Stomach (tissue), 9 donors: ENCODE results near the gene WWOX. TPM values are rescaled to one million over a fixed set of nuclear protein-coding genes. Genes with fewer than 3 reads are reported as not detected.

Experiments
- DNase-seq, 2 donors: peaks; one replicate each; pipeline versions ENCODE4 v3.0.0 to v3.0.0-alpha.2; 2013 to 2019
- H3K27ac ChIP-seq, 5 donors: fragments of 200-600 bp in 4 of 5; sonication (generic) in 4 of 5; one replicate each; pipeline ENCODE4 v1.5.1; 2013 to 2019; ENCODE audit warnings: mild to moderate bottlenecking in 1 of 5, moderate library complexity in 1 of 5
- H3K27me3 ChIP-seq, 3 donors: fragments of 200-600 bp; sonication (generic); one replicate each; pipeline ENCODE4 v1.5.1; 2017 to 2019; ENCODE audit warnings: mixed run types in 1 of 3
- H3K36me3 ChIP-seq, 4 donors: fragments of 200-600 bp; sonication (generic); 1 replicate in 3 of 4; 2 replicates in 1 of 4; pipeline ENCODE4 v1.5.1; 2016 to 2019
- H3K4me1 ChIP-seq, 4 donors: fragments of 200-600 bp; sonication (generic); one replicate each; pipeline ENCODE4 v1.5.1; 2016 to 2019
- H3K4me3 ChIP-seq, 4 donors: fragments of 200-600 bp; sonication (generic) in 3 of 4; one replicate each; pipeline ENCODE4 v1.5.1; 2016 to 2019; ENCODE audit warnings: mild to moderate bottlenecking in 1 of 4
- H3K9me3 ChIP-seq, 4 donors: fragments of 200-600 bp; sonication (generic); one replicate each; pipeline ENCODE4 v1.5.1; 2016 to 2019
- CTCF ChIP-seq, 7 experiments: fragments of 450-650 bp in 4 of 7; fragments of 200-600 bp in 3 of 7; sonication (generic) in 3 of 7; IDR thresholded peaks; one replicate each; pipeline ENCODE4 v1.5.1; 2016 to 2019; ENCODE audit warnings: antibody characterized with exemption in 7 of 7, control low read depth in 2 of 7, mild to moderate bottlenecking in 1 of 7
- EP300 ChIP-seq: sonication (generic); formaldehyde crosslinking; IDR thresholded peaks from one replicate; pipeline ENCODE4 v1.6.1; 2017; ENCODE audit warnings: antibody characterized with exemption
- POLR2A ChIP-seq, 4 donors: fragments of 450-650 bp; IDR thresholded peaks; one replicate each; pipeline ENCODE4 v1.6.1; 2016; ENCODE audit warnings: antibody characterized with exemption in 4 of 4, control low read depth in 2 of 4, mild to moderate bottlenecking in 1 of 4, moderate library complexity in 1 of 4
- POLR2AphosphoS5 ChIP-seq, 3 donors: sonication (generic); formaldehyde crosslinking; IDR thresholded peaks; one replicate each; pipeline ENCODE4 v1.6.1; 2016; ENCODE audit warnings: antibody characterized with exemption in 3 of 3
- WGBS, 5 donors: extraction: QIAGEN DNeasy Blood & Tissue Kit in 3 of 5; methylation state at CpG; one replicate each; pipeline versions ENCODE4 v1.1.5 to v1.1.7; 2013 to 2018; 5-methylcytosine and 5-hydroxymethylcytosine counted together
- intact Hi-C: fragments of 100-400 bp; cut with DNase I; formaldehyde crosslinking; loops from one replicate; pipeline ENCODE4 v1.15.1; 2023; ENCODE audit warnings: low total_unique reads
- polyA plus RNA-seq, 3 donors: library from polyadenylated mRNA; stranded (reverse); fragments of 200-250 nt; gene quantifications; one replicate each; pipeline ENCODE4 v1.2.3, GENCODE V29; 2013
- total RNA-seq, 5 donors: library from RNA; depleted of rRNA; stranded (reverse); fragments of >200 nt; gene quantifications; one replicate each; pipeline versions ENCODE4 v1.1.0 to v1.2.3, GENCODE V29; 2014 to 2016
- donor health status: healthy with polysubstance abuse.
- donor health status: Bipolar disorder and iron deficiency.
- donor health status: healthy.

The WWOX gene
- total and polyA plus RNA-seq, 8 donors = 7.7 to 129 (median 48.7) TPM

- Histone ChIP-seq H3K27ac (no peak overlapping the region), H3K27me3 (no peaks in the 10 kb centered on the region), H3K4me1 (no peaks in the 10 kb centered on the region), H3K4me3 (no peak overlapping the region), H3K9me3 (peaks cover 0 to 19% (median 0%) of the 10 kb centered on the region in 4 donors), H3K36me3 (no peaks in the 10 kb centered on the region)
- DNase-seq = no peak
- 56 to 74% (median 67%) methylated on average over 2 of the region's 2 CpGs for WGBS, 5 donors
- intact Hi-C loops = no loop called here
- TF ChIP-seq EP300 (no peak), CTCF (IDR thresholded peaks at IDR 0.05) (no peak), POLR2AphosphoS5 (IDR thresholded peaks at IDR 0.05) (no peak), POLR2A (IDR thresholded peaks at IDR 0.05) (no peak)
Measured at GRCh38 chr16:78962457-78962929, 863.0 kb downstream of the WWOX start.

GRCh38 chr16:78967948-78968347 is 868.5 kb downstream of the WWOX start:
- Histone ChIP-seq H3K27ac (no peak overlapping the region), H3K9me3 (peaks cover 0 to 19% (median 0%) of the 10 kb centered on the region in 4 donors), H3K36me3 (no peaks in the 10 kb centered on the region), H3K27me3 (no peaks in the 10 kb centered on the region), H3K4me3 (no peak overlapping the region), H3K4me1 (peaks cover 0 to 11% (median 0%) of the 10 kb centered on the region in 4 donors)
- WGBS, 5 donors = 63 to 88% (median 83%) methylated on average over 17 to 20 of the region's 20 CpGs
- no peak for TF ChIP-seq EP300
- no peak for TF ChIP-seq CTCF (IDR thresholded peaks at IDR 0.05)
- TF ChIP-seq POLR2AphosphoS5 (IDR thresholded peaks at IDR 0.05) = no peak
- no peak for TF ChIP-seq POLR2A (IDR thresholded peaks at IDR 0.05)
- intact Hi-C loops = no loop called here
- DNase-seq = no peak

GRCh38 chr16:78969721-78970120 is 870.3 kb downstream of the WWOX start:
- H3K4me3 ChIP-seq = no peak overlapping the region
- 49 to 66% (median 54%) methylated on average over 3 of the region's 3 CpGs for WGBS, 5 donors
- TF ChIP-seq CTCF (IDR thresholded peaks at IDR 0.05) = no peak
- no peak for TF ChIP-seq POLR2A (IDR thresholded peaks at IDR 0.05)
- TF ChIP-seq EP300 = no peak
- TF ChIP-seq POLR2AphosphoS5 (IDR thresholded peaks at IDR 0.05) = no peak
- intact Hi-C loops = no loop called here
- no peak for DNase-seq
- peaks cover 0 to 11% (median 0%) of the 10 kb centered on the region in 4 donors for H3K4me1 ChIP-seq
- H3K27ac ChIP-seq = no peak overlapping the region
- H3K27me3 ChIP-seq = no peaks in the 10 kb centered on the region
- no peaks in the 10 kb centered on the region for H3K36me3 ChIP-seq
- peaks cover 0 to 3% (median 0%) of the 10 kb centered on the region in 4 donors for H3K9me3 ChIP-seq

GRCh38 chr16:78970650-78971049 is 871.2 kb downstream of the WWOX start:
- Histone ChIP-seq H3K36me3 (no peaks in the 10 kb centered on the region), H3K4me3 (no peak overlapping the region), H3K27ac (no peak overlapping the region), H3K9me3 (no peaks in the 10 kb centered on the region), H3K4me1 (peaks cover 0 to 11% (median 0%) of the 10 kb centered on the region in 4 donors), H3K27me3 (no peaks in the 10 kb centered on the region)
- no peak for TF ChIP-seq CTCF (IDR thresholded peaks at IDR 0.05)
- TF ChIP-seq EP300 = no peak
- TF ChIP-seq POLR2AphosphoS5 (IDR thresholded peaks at IDR 0.05) = no peak
- no peak for TF ChIP-seq POLR2A (IDR thresholded peaks at IDR 0.05)
- DNase-seq = no peak
- 72 to 98% (median 93%) methylated on average over 2 of the region's 2 CpGs for WGBS, 5 donors
- intact Hi-C loops = no loop called here
